PC-3 (cell line): ENCODE results near the gene CARMIL1. TPM values are rescaled to one million over a fixed set of nuclear protein-coding genes. Genes with fewer than 3 reads are reported as not detected.

Experiments
- ATAC-seq: fragments of 200-7000 bp; cut with Tn5 transposase; 2 replicates; pipeline ENCODE4 v1.9.1; 2020; ENCODE audit warnings: mild to moderate bottlenecking, moderate library complexity
- BruUV-seq: library from RNA; stranded (reverse); fragments of 400-500 nt; replicated peaks from 2 replicates; lab custom pipeline; 2021; lab: Mats Ljungman, UMichigan
- CTCF ChIA-PET: fragments of 300-600 bp; sonication (Branson Sonifier 250); formaldehyde crosslinking; loops from one replicate; lab custom pipeline; 2022; ENCODE audit warnings: antibody characterized with exemption; lab: Charles Lee
- POLR2A ChIA-PET: fragments of 300-600 bp; sonication (Branson Sonifier 250); formaldehyde crosslinking; loops from one replicate; lab custom pipeline; 2022; ENCODE audit warnings: antibody characterized with exemption; ENCODE audit not compliant: unreplicated experiment; lab: Charles Lee
- DNase-seq: peaks from one replicate; pipeline ENCODE4 v3.0.0-alpha.2; 2015
- H2AFZ ChIP-seq: fragments of 300-600 bp; sonication (generic); 2 replicates; pipeline ENCODE4 v1.6.0; 2016; ENCODE audit warnings: antibody characterized with exemption, low read length
- H3F3A ChIP-seq: fragments of 300-600 bp; sonication (generic); one replicate; pipeline ENCODE4 v1.6.0; 2017; ENCODE audit warnings: antibody characterized with exemption, low read length, control low read depth, mild to moderate bottlenecking; ENCODE audit not compliant: unreplicated experiment
- H3K27ac ChIP-seq: fragments of 300-600 bp; sonication (generic); 2 replicates; pipeline ENCODE4 v1.5.1; 2016; ENCODE audit warnings: mild to moderate bottlenecking, low read length
- H3K27me3 ChIP-seq: fragments of 300-600 bp; sonication (generic); 2 replicates; pipeline ENCODE4 v1.6.1; 2016; ENCODE audit warnings: low read length, mixed read lengths
- H3K36me3 ChIP-seq: fragments of 300-600 bp; sonication (generic); 2 replicates; pipeline ENCODE4 v1.6.1; 2016; ENCODE audit warnings: low read depth, mixed run types, low read length, mixed read lengths
- H3K4me1 ChIP-seq: fragments of 300-600 bp; sonication (generic); 2 replicates; pipeline ENCODE4 v1.5.1; 2016; ENCODE audit warnings: low read length; ENCODE audit not compliant: insufficient read depth
- H3K4me2 ChIP-seq: fragments of 300-600 bp; sonication (generic); 2 replicates; pipeline ENCODE4 v1.6.0; 2016; ENCODE audit warnings: low read length
- H3K4me3 ChIP-seq: fragments of 300-600 bp; sonication (generic); 2 replicates; pipeline ENCODE4 v1.5.1; 2016; ENCODE audit warnings: mild to moderate bottlenecking, low read length, mixed read lengths
- H3K79me2 ChIP-seq: fragments of 300-600 bp; sonication (generic); 2 replicates; pipeline ENCODE4 v1.6.1; 2017; ENCODE audit warnings: low read length, mixed read lengths
- H3K9ac ChIP-seq: fragments of 300-600 bp; sonication (generic); 2 replicates; pipeline ENCODE4 v1.6.0; 2016; ENCODE audit warnings: mild to moderate bottlenecking, low read length
- H3K9me2 ChIP-seq: fragments of 300-600 bp; sonication (generic); replicated peaks from 2 replicates; pipeline ENCODE4 v1.6.1; 2016; ENCODE audit warnings: mixed run types, low read length, mixed read lengths
- H3K9me3 ChIP-seq: fragments of 300-600 bp; sonication (generic); 2 replicates; pipeline ENCODE4 v1.6.1; 2016; ENCODE audit warnings: low read length, mixed read lengths
- H4K20me1 ChIP-seq: fragments of 300-600 bp; sonication (generic); 2 replicates; pipeline ENCODE4 v1.6.1; 2016; ENCODE audit warnings: low read length, mixed read lengths
- EZH2 ChIP-seq: fragments of 300-600 bp; sonication (generic); IDR thresholded peaks from one replicate; pipeline ENCODE4 v1.6.1; 2017; ENCODE audit warnings: antibody characterized with exemption, mild to moderate bottlenecking, low read length; ENCODE audit not compliant: unreplicated experiment
- EZH2phosphoT487 ChIP-seq: fragments of 300-600 bp; sonication (generic); IDR thresholded peaks from 2 replicates; pipeline ENCODE4 v1.6.1; 2018; ENCODE audit warnings: mild to moderate bottlenecking, antibody characterized with exemption, low read length, borderline replicate concordance
- intact Hi-C: fragments of 100-400 bp; cut with micrococcal nuclease; formaldehyde crosslinking; loops from 2 replicates; pipeline ENCODE4 v1.9.0; 2023
- total RNA-seq: library from RNA; depleted of rRNA; stranded (reverse); fragments of >200 nt; gene quantifications from 2 replicates; pipeline ENCODE4 v1.2.3, GENCODE V29; 2014
- TF ChIP-seq, protein P1 (sequence below): fragments of 300-600 bp; sonication (generic); conservative IDR thresholded peaks from 2 replicates; pipeline ENCODE4 v1.5.1; 2017; ENCODE audit warnings: antibody characterized with exemption, low read depth, mild to moderate bottlenecking, low read length

CARMIL1 gene
- total RNA-seq, 1 experiment from 2014 or later, result 22.0 TPM

GRCh38 chr6:25576919-25577318 lies 297.7 kb downstream of the CARMIL1 start:
- H3K36me3 ChIP-seq, result no peaks in the 10 kb centered on the region
- no peaks in the 10 kb centered on the region for H3F3A ChIP-seq
- POLR2A ChIA-PET, result no interaction called here
- ATAC-seq (no peak), DNase-seq (no peak)
- H3K9me2 ChIP-seq, result no peaks in the 10 kb centered on the region
- intact Hi-C loops, result no loop called here
- no peak overlapping the region for H3K9ac ChIP-seq
- H3K4me1 ChIP-seq, result no peaks in the 10 kb centered on the region
- H2AFZ ChIP-seq, result no peak overlapping the region
- no peaks in the 10 kb centered on the region for H3K79me2 ChIP-seq
- BruUV-seq, result no TSS peak
- no peak overlapping the region for H3K4me3 ChIP-seq
- H3K27me3 ChIP-seq, result no peaks in the 10 kb centered on the region
- H3K9me3 ChIP-seq, result no peaks in the 10 kb centered on the region
- TF ChIP-seq, protein P1, sequence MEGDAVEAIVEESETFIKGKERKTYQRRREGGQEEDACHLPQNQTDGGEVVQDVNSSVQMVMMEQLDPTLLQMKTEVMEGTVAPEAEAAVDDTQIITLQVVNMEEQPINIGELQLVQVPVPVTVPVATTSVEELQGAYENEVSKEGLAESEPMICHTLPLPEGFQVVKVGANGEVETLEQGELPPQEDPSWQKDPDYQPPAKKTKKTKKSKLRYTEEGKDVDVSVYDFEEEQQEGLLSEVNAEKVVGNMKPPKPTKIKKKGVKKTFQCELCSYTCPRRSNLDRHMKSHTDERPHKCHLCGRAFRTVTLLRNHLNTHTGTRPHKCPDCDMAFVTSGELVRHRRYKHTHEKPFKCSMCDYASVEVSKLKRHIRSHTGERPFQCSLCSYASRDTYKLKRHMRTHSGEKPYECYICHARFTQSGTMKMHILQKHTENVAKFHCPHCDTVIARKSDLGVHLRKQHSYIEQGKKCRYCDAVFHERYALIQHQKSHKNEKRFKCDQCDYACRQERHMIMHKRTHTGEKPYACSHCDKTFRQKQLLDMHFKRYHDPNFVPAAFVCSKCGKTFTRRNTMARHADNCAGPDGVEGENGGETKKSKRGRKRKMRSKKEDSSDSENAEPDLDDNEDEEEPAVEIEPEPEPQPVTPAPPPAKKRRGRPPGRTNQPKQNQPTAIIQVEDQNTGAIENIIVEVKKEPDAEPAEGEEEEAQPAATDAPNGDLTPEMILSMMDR, result no peak
- TF ChIP-seq EZH2phosphoT487, result no peak
- CTCF ChIA-PET, result no interaction called here
- no peak overlapping the region for H3K27ac ChIP-seq
- no peaks in the 10 kb centered on the region for H4K20me1 ChIP-seq
- H3K4me2 ChIP-seq, result no peak overlapping the region

DNA sequence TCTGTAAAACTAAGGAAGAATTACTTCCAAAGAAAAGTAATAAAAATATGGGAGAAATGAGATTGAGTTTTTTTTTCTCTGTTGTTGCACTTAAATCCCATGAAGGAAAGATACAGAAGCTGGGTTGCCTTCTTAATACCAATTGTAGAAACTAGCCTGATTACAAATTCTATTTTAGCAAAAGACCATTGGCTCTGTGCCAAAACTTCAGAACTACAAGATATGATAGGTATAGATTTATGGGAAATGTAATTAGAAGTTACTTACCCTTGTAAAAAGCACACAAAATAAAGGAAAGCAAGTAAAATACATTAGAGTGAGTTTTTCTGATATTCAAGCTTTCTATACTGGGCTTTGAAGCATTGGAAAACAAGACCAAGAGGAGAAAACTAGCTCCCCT lies 299.4 kb downstream of the CARMIL1 start:
- POLR2A ChIA-PET, result no interaction called here
- DNase-seq, result no peak
- H3K27ac ChIP-seq, result no peak overlapping the region
- no TSS peak for BruUV-seq
- H3K9me3 ChIP-seq, result no peaks in the 10 kb centered on the region
- no peak overlapping the region for H2AFZ ChIP-seq
- ATAC-seq, result no peak
- intact Hi-C loops, result no loop called here
- no peaks in the 10 kb centered on the region for H3K27me3 ChIP-seq
- no peaks in the 10 kb centered on the region for H3F3A ChIP-seq
- no peak overlapping the region for H3K4me2 ChIP-seq
- no peak overlapping the region for H3K9ac ChIP-seq
- no peaks in the 10 kb centered on the region for H3K79me2 ChIP-seq
- H4K20me1 ChIP-seq, result no peaks in the 10 kb centered on the region
- CTCF ChIA-PET, result no interaction called here
- H3K4me3 ChIP-seq, result no peak overlapping the region
- H3K36me3 ChIP-seq, result no peaks in the 10 kb centered on the region
- TF ChIP-seq EZH2 (no peak), EZH2phosphoT487 (no peak)
- TF ChIP-seq, protein P1, result no peak
- H3K9me2 ChIP-seq, result no peaks in the 10 kb centered on the region
- no peaks in the 10 kb centered on the region for H3K4me1 ChIP-seq

DNA sequence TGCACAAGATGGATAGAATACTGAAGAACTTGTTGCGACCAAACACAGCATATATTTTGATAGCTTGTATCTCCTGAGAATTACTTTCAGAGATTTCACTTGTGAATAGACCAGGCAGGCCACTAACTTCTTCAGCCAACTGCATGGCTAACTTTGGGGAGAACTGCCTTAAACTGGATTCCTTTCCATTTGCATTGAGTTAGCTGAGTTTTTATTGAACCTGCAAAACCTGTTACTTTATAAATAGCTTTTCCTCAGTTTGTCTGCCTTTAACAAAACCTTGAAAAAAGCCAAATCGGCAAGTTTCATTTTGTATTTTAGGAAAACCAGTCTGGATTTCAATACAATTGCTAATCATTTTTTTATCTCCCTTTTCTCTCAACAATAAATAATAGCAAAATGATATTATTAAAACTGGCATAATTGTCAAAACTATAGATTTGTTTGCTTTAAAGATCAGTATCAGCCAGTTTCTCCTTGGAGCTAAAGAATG lies 300.3 kb downstream of the CARMIL1 start:
- intact Hi-C loops, result no loop called here
- BruUV-seq, result no TSS peak
- ATAC-seq (no peak), DNase-seq (no peak)
- Histone ChIP-seq H3K4me1 (no peaks in the 10 kb centered on the region), H3K36me3 (no peaks in the 10 kb centered on the region), H3K27me3 (no peaks in the 10 kb centered on the region), H3K9me2 (no peaks in the 10 kb centered on the region), H3K9me3 (no peaks in the 10 kb centered on the region), H3K27ac (no peak overlapping the region), H2AFZ (no peak overlapping the region), H3K4me3 (no peak overlapping the region), H3K4me2 (no peak overlapping the region), H4K20me1 (no peaks in the 10 kb centered on the region), H3F3A (no peaks in the 10 kb centered on the region), H3K79me2 (no peaks in the 10 kb centered on the region), H3K9ac (no peak overlapping the region)
- no peak for TF ChIP-seq EZH2phosphoT487
- ChIA-PET CTCF (interaction anchor here (0.6 kb wide), 1 partner anchor 995 kb away, joined by 4 read pairs; no protein-coding TSS in a partner anchor), POLR2A (no interaction called here)
